Endometrial microvascular endothelial cells (primary cell): ENCODE data around the gene NUMB. TPM values are rescaled to one million over a fixed set of nuclear protein-coding genes. Genes with fewer than 3 reads are reported as not detected.

ENCODE experiments used
- in situ Hi-C: cut with HindIII; loops from 2 replicates; pipeline ENCODE4 v1.10.0; 2017; ENCODE audit warnings: low sequenced_read_pairs, low pct_unique_long_range_greater_than_20kb; ENCODE audit errors: inconsistent ontology term
- total RNA-seq: library from RNA; depleted of rRNA; stranded (reverse); fragments of >200 nt; gene quantifications from one replicate; pipeline ENCODE4 v1.2.3, GENCODE V29; 2015; ENCODE audit errors: inconsistent ontology term

The NUMB gene
- total RNA-seq, 1 donor from 2014 or later, result 43.5 TPM

DNA sequence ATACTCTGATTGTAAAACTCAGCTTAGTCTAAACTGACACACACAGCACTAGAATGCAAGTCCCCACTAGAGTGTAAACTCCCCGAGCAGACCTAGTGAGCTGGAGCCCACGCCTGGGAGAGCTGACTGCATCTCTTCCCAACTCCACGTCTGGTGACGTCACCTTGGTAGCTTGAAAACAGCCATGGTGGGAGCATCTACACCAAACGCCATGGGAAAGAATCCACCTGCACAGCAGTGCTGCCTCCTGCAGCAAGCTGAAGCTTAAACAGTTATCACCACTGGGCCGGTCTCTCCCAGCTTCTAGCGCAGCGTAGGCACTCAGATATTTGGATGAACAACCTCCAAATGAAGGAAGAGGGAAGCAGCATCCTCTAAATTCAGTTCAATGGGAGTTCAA, 225.4 kb downstream of the NUMB start:
- in situ Hi-C loops, result no loop called here

DNA sequence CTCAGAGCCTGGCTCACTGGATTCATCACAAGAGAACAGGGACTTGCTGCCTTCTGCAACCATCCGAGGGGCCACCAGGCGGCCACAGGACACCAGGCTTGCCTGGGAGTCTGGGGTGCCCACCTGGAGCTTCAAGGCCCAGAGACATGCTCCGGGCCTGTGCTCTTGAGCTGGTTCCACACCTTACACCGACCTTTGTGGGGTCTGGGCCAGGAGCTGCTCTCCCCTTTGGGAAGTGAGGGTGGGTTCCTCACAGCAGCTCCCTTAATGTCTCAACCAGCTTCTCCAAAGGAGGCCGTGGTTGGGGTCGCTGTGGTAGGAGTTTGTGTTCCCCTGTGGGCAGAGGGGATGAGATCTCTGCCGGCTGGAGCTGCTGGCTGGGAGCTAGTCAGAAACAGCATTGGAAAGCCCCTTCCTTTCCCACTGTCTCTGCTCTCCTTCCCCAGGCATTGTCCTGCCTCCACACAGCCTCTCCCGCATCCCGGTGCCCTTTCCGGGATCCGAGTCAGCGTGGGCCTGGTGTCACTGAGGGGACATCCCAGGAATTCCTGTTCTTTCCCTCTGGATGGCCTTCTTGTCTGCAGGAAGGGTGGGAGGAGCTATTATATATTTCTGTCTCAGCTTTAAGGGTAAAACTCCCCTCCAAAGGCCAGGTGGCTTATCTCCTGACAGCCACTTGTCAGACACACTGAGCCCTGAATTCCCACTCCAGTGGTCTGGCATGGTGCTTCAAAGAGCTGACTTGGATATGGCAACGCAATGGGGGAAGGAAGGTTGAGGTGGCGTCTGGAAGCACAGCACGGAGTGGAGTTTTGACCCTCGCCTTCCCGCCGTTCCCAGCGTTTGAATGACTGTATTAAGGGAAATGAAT, 226.1 kb downstream of the NUMB start:
- in situ Hi-C loops, result no loop called here

DNA sequence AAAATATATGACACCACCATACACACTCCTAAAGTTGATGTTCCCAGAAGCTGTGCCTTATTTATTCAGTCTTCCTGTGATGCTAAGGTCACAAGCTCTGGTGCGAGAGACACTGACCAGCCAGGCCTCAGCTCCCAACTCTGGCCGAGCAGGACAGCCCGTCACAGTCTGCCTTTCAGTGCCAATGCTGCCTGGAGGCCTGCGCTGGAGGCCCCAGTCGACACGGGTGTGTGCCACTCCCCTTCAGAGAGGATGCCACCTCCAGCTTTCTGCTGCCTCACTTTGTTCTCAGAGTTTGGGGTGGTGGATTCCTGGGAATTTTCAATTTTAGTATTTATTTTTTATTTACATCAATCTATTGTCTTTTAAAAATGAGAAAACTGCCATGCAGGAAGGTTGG, 228.3 kb downstream of the NUMB start:
- in situ Hi-C loops, result no loop called here

DNA sequence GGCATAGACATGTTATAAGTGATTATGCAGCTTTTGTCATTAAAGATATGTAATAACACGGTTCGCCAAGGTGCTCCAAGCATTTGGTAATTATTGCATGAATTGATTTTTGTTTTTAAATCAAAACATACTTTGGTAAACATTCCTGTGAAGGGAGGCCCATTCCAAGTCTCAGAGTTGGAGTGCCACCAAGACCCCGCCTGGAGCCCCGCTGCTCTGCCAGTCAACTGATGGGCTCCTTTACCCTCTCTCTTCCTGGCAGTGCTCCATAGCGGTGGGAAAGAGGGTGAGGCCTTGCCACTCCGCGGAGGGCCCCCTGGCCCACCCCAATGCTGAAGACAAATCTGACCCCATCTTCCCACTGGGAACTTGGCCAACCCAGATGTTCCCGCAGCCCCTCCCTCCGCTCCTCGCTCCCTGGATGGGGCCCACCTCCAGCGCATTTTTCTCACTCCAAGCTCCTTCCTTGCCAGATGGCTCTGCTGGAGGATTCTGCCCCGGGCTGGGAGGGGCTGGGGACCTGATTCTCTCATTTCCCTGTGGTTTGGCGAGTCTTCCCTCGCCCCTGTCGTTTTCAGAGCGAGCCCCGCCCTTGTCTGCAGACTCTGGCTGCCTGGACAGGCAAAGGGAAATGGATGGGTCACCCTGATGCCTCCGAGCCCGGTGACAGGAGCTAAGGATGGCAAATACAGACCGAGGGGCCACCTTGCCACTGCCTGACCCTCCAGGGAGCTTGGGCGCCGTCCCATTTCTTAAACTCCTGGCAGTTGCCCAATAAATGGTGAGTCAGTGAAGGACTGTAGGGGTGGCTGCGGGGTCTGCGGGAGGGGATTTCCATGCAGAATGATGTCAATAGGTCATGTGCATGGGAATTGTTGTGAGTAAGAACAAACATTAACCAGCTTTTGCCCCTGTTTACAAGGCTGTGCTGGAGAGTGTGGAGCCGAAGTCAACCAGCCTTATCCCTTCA, 230.2 kb downstream of the NUMB start:
- in situ Hi-C loops, result no loop called here

DNA sequence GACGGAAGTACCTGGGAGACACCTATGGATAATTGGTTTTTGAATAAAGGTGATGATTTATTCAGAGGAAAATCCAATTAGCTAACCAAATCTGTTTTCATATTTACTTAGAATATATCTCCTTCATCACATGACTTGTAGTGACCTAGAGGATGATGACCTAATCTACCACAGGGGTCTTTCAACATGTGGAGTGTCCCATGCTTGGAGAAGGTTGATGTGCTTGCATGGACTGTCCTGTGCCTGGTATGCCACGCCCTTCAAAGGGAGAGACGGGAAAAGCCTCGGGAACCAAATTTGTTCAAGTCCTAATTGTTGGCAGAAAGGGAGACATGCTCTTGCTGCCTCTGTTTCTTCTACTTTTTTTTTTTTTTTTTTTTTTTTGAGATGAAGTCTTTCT, 232.8 kb downstream of the NUMB start:
- in situ Hi-C loops, result no loop called here

Other genes starting within 250 kb of the NUMB start
- 3.4 TPM for gene PAPLN, start 221.0 kb downstream of the NUMB start, total RNA-seq
- gene RIOX1, start 32.4 kb upstream of the NUMB start, total RNA-seq, result 23.0 TPM
- gene ACOT1, start 78.6 kb upstream of the NUMB start, total RNA-seq, result 2.1 TPM
- gene HEATR4, start 100.4 kb upstream of the NUMB start, total RNA-seq, result not detected
- gene ACOT2, start 110.7 kb upstream of the NUMB start, total RNA-seq, result 37.8 TPM
- gene ACOT4, start 133.3 kb upstream of the NUMB start, total RNA-seq, result 0.65 TPM
- gene ACOT6, start 154.0 kb upstream of the NUMB start, total RNA-seq, result not detected
- 3.4 TPM for gene DNAL1, start 186.4 kb upstream of the NUMB start, total RNA-seq